HepG2 (cell line): ENCODE results near the gene RNF208. TPM values are rescaled to one million over a fixed set of nuclear protein-coding genes. Genes with fewer than 3 reads are reported as not detected.

ENCODE experiments used
- AGO2 ChIP-seq: fragments of 200-400 bp; formaldehyde crosslinking; optimal IDR thresholded peaks from 2 replicates; pipeline ENCODE3; 2017; ENCODE audit warnings: mild to moderate bottlenecking, low read depth, low read length, moderate library complexity
- DMAP1 ChIP-seq: IDR thresholded peaks from 2 replicates; pipeline ENCODE4 v1.6.1; 2016
- DRAP1 ChIP-seq: IDR thresholded peaks from 2 replicates; pipeline ENCODE4 v1.6.1; 2016; ENCODE audit warnings: missing genetic modification reagents, missing compliant biosample characterization
- FIP1L1 ChIP-seq: fragments of 200-400 bp; formaldehyde crosslinking; IDR thresholded peaks from 2 replicates; pipeline ENCODE4 v1.6.1; 2018; ENCODE audit warnings: low read depth, mild to moderate bottlenecking, low read length, moderate library complexity, borderline replicate concordance; ENCODE audit not compliant: insufficient read depth
- KLF12 ChIP-seq: sonication (generic); formaldehyde crosslinking; IDR thresholded peaks from 2 replicates; pipeline ENCODE4 v1.4.0; 2020; ENCODE audit warnings: missing genetic modification reagents, borderline replicate concordance
- MIER2 ChIP-seq: IDR thresholded peaks from 2 replicates; pipeline ENCODE4 v1.6.1; 2016; ENCODE audit warnings: missing biosample characterization, missing genetic modification reagents
- MYC ChIP-seq: sonication (generic); formaldehyde crosslinking; IDR thresholded peaks from 2 replicates; pipeline ENCODE4 v1.9.0; 2021; ENCODE audit warnings: missing genetic modification reagents, borderline replicate concordance
- NONO ChIP-seq, 2 experiments: fragments of 450-650 bp in 1 of 2; sonication (generic) in 1 of 2; formaldehyde crosslinking in 1 of 2; IDR thresholded peaks in 1 of 2; conservative IDR thresholded peaks in 1 of 2; 2 replicates each; pipeline versions ENCODE4 v1.6.1 to v1.8.0; 2017 to 2022; ENCODE audit warnings: mild to moderate bottlenecking in 1 of 2, missing genetic modification reagents in 1 of 2, moderate library complexity in 1 of 2
- PAF1 ChIP-seq: IDR thresholded peaks from 2 replicates; pipeline ENCODE4 v1.6.1; 2016; ENCODE audit warnings: missing genetic modification reagents, missing compliant biosample characterization
- PAXIP1 ChIP-seq: sonication (generic); formaldehyde crosslinking; conservative IDR thresholded peaks from 2 replicates; pipeline ENCODE4 v1.4.0; 2020; ENCODE audit warnings: mild to moderate bottlenecking, missing genetic modification reagents, moderate library complexity
- THAP11 ChIP-seq: IDR thresholded peaks from 2 replicates; pipeline ENCODE4 v1.6.1; 2016; ENCODE audit warnings: missing biosample characterization, missing genetic modification reagents
- ZFX ChIP-seq: sonication (generic); formaldehyde crosslinking; IDR thresholded peaks from 2 replicates; pipeline ENCODE4 v1.4.0; 2020; ENCODE audit warnings: mild to moderate bottlenecking, low read depth, missing genetic modification reagents, moderate library complexity
- ZMYM3 ChIP-seq: sonication (generic); formaldehyde crosslinking; IDR thresholded peaks from 2 replicates; pipeline ENCODE4 v1.5.1; 2020; ENCODE audit warnings: mild to moderate bottlenecking, missing genetic modification reagents
- ZMYM4 ChIP-seq: sonication (generic); formaldehyde crosslinking; IDR thresholded peaks from 2 replicates; pipeline ENCODE4 v1.8.1; 2023; ENCODE audit warnings: mild to moderate bottlenecking, missing genetic modification reagents
- ZNF446 ChIP-seq: sonication (generic); formaldehyde crosslinking; IDR thresholded peaks from 2 replicates; pipeline ENCODE4 v1.5.0; 2020; ENCODE audit warnings: mild to moderate bottlenecking, missing genetic modification reagents
- ZNF589 ChIP-seq: sonication (generic); formaldehyde crosslinking; conservative IDR thresholded peaks from 2 replicates; pipeline ENCODE4 v1.8.0; 2022; ENCODE audit warnings: mild to moderate bottlenecking, moderate library complexity, missing genetic modification reagents
- ZNF678 ChIP-seq: sonication (generic); formaldehyde crosslinking; IDR thresholded peaks from 2 replicates; pipeline ENCODE4 v1.4.0; 2020; ENCODE audit warnings: mild to moderate bottlenecking, missing genetic modification reagents
- polyA plus RNA-seq, 8 experiments: library from polyadenylated mRNA; depleted of rRNA in 3 of 8; stranded (reverse) in 7 of 8; unstranded in 1 of 8; fragments of >200 nt; fragmentation: Illumina TruSeq in 4 of 8; extraction: Trizol in 4 of 8; gene quantifications; 2 replicates each; pipeline versions ENCODE4 v1.2.1 to v1.2.3, GENCODE V29; 2011 to 2016; ENCODE audit warnings: low read depth in 4 of 8, missing spikeins in 1 of 8, mixed read lengths in 1 of 8; ENCODE audit not compliant: insufficient read depth in 1 of 8
- total RNA-seq, 5 experiments: library from RNA; depleted of rRNA; stranded (reverse); fragments of >200 nt; fragmentation: Illumina TruSeq; extraction: Trizol; gene quantifications; 2 replicates each; pipeline ENCODE4 v1.2.3, GENCODE V29; 2016; ENCODE audit warnings: low read depth in 1 of 5
- TF ChIP-seq, protein P1 (sequence below): sonication (generic); formaldehyde crosslinking; IDR thresholded peaks from 2 replicates; pipeline ENCODE4 v1.4.0; 2020; ENCODE audit warnings: missing genetic modification reagents
- TF ChIP-seq, protein P2 (sequence below): sonication (generic); formaldehyde crosslinking; IDR thresholded peaks from 2 replicates; pipeline ENCODE4 v1.9.0; 2022; ENCODE audit warnings: missing genetic modification reagents, mild to moderate bottlenecking, borderline replicate concordance

RNF208 gene
- total and polyA plus RNA-seq, 2 of the 13 experiments (the other 11 are each of a cell fraction or from before 2014, with no cell fraction given): 1.6 to 2.1 TPM

GRCh38 chr9:137223078-137223970, 1.3 kb upstream of the RNF208 start (continued):
- TF ChIP-seq, protein P1, sequence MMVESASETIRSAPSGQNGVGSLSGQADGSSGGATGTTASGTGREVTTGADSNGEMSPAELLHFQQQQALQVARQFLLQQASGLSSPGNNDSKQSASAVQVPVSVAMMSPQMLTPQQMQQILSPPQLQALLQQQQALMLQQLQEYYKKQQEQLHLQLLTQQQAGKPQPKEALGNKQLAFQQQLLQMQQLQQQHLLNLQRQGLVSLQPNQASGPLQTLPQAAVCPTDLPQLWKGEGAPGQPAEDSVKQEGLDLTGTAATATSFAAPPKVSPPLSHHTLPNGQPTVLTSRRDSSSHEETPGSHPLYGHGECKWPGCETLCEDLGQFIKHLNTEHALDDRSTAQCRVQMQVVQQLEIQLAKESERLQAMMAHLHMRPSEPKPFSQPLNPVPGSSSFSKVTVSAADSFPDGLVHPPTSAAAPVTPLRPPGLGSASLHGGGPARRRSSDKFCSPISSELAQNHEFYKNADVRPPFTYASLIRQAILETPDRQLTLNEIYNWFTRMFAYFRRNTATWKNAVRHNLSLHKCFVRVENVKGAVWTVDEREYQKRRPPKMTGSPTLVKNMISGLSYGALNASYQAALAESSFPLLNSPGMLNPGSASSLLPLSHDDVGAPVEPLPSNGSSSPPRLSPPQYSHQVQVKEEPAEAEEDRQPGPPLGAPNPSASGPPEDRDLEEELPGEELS (CRISPR knock-in tag): no peak
- TF ChIP-seq, protein P2, sequence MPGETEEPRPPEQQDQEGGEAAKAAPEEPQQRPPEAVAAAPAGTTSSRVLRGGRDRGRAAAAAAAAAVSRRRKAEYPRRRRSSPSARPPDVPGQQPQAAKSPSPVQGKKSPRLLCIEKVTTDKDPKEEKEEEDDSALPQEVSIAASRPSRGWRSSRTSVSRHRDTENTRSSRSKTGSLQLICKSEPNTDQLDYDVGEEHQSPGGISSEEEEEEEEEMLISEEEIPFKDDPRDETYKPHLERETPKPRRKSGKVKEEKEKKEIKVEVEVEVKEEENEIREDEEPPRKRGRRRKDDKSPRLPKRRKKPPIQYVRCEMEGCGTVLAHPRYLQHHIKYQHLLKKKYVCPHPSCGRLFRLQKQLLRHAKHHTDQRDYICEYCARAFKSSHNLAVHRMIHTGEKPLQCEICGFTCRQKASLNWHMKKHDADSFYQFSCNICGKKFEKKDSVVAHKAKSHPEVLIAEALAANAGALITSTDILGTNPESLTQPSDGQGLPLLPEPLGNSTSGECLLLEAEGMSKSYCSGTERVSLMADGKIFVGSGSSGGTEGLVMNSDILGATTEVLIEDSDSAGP: peak; percentile 55; the same call in 1 of the 2 replicates
- 0 out of 2 replicates have a peak, but pooled peaks have one; percentile 49 for TF ChIP-seq ZNF678 (CRISPR knock-in tag)
- peak; percentile 70; the same call in 1 of the 2 replicates for TF ChIP-seq ZNF589 (CRISPR knock-in tag)
- TF ChIP-seq THAP11 (CRISPR knock-in tag): peak; percentile 87
- 0 out of 2 replicates have a peak, but pooled peaks have one; percentile 6 for TF ChIP-seq ZMYM4 (CRISPR knock-in tag)
- TF ChIP-seq PAXIP1: peak; percentile 39; the same call in 1 of the 2 replicates
- no peak for TF ChIP-seq MIER2 (CRISPR knock-in tag)
- TF ChIP-seq NONO (IDR thresholded peaks at IDR 0.05): no peak
- TF ChIP-seq NONO (CRISPR knock-in tag; conservative IDR thresholded peaks at IDR 0.05): peak; percentile 42
- TF ChIP-seq PAF1 (CRISPR knock-in tag): no peak
- 0 out of 2 replicates have a peak, but pooled peaks have one; percentile 11 for TF ChIP-seq FIP1L1
- no peak for TF ChIP-seq ZMYM3 (CRISPR knock-in tag)
- TF ChIP-seq ZFX (CRISPR knock-in tag): 0 out of 2 replicates have a peak, but pooled peaks have one; percentile 72
- 0 out of 2 replicates have a peak, but pooled peaks have one; percentile 42 for TF ChIP-seq MYC (CRISPR knock-in tag)
- TF ChIP-seq DMAP1: 0 out of 2 replicates have a peak, but pooled peaks have one; percentile 4
- peak; percentile 14; the same call in 1 of the 2 replicates for TF ChIP-seq KLF12 (CRISPR knock-in tag)
- TF ChIP-seq DRAP1 (CRISPR knock-in tag): peak; percentile 55
- TF ChIP-seq ZNF446 (CRISPR knock-in tag): peak; percentile 44; the same call in 1 of the 2 replicates
- peak; percentile 91 for TF ChIP-seq AGO2
